Esophagus muscularis mucosa (tissue), 4 donors: ENCODE data around the gene GPR160. TPM values are rescaled to one million over a fixed set of nuclear protein-coding genes. Genes with fewer than 3 reads are reported as not detected.

ENCODE experiments used
- DNase-seq: peaks from one replicate; pipeline ENCODE4 v3.0.0-alpha.2; 2017; ENCODE audit errors: extremely low spot score
- H3K27ac ChIP-seq, 4 donors: fragments of 200-600 bp; sonication (generic); replicated peaks in 1 of 4; 1 replicate in 3 of 4; 2 replicates in 1 of 4; pipeline ENCODE4 v1.5.1; 2016 to 2019; ENCODE audit warnings: mild to moderate bottlenecking in 1 of 4
- H3K27me3 ChIP-seq, 4 donors: fragments of 200-600 bp; sonication (generic); one replicate each; pipeline versions ENCODE4 v1.5.1 to v1.6.0; 2016 to 2019
- H3K36me3 ChIP-seq, 4 donors: fragments of 200-600 bp; sonication (generic); one replicate each; pipeline ENCODE4 v1.5.1; 2016 to 2019
- H3K4me1 ChIP-seq, 4 donors: fragments of 200-600 bp; sonication (generic); one replicate each; pipeline ENCODE4 v1.5.1; 2016 to 2019
- H3K4me3 ChIP-seq, 4 donors: fragments of 200-600 bp; sonication (generic); 1 replicate in 2 of 4; 2 replicates in 2 of 4; pipeline ENCODE4 v1.5.1; 2016 to 2019; ENCODE audit warnings: mild to moderate bottlenecking in 4 of 4, moderate library complexity in 1 of 4
- H3K9me3 ChIP-seq, 4 donors: fragments of 200-600 bp; sonication (generic); 1 replicate in 3 of 4; 2 replicates in 1 of 4; pipeline ENCODE4 v1.5.1; 2016 to 2019
- CTCF ChIP-seq, 3 experiments: fragments of 200-600 bp in 2 of 3; fragments of 450-650 bp in 1 of 3; sonication (generic) in 2 of 3; IDR thresholded peaks; one replicate each; pipeline ENCODE4 v1.5.1; 2017 to 2019; ENCODE audit warnings: antibody characterized with exemption in 3 of 3, mild to moderate bottlenecking in 2 of 3, moderate library complexity in 1 of 3
- EP300 ChIP-seq: sonication (generic); formaldehyde crosslinking; IDR thresholded peaks from one replicate; pipeline ENCODE4 v1.6.1; 2017; ENCODE audit warnings: antibody characterized with exemption
- POLR2A ChIP-seq: fragments of 450-650 bp; IDR thresholded peaks from one replicate; pipeline ENCODE4 v1.6.1; 2017; ENCODE audit warnings: antibody characterized with exemption, moderate library complexity, mild to moderate bottlenecking, low read depth
- POLR2AphosphoS5 ChIP-seq, 2 donors: sonication (generic); formaldehyde crosslinking; IDR thresholded peaks; one replicate each; pipeline ENCODE4 v1.6.1; 2017; ENCODE audit warnings: antibody characterized with exemption in 2 of 2
- WGBS: methylation state at CpG from one replicate; pipeline ENCODE4 v1.1.5; 2018; 5-methylcytosine and 5-hydroxymethylcytosine counted together
- intact Hi-C: fragments of 100-400 bp; cut with DNase I; formaldehyde crosslinking; loops from one replicate; pipeline ENCODE4 v1.15.1; 2023
- total RNA-seq, 4 donors: library from RNA; depleted of rRNA; stranded (reverse); fragments of >200 nt; gene quantifications; one replicate each; pipeline versions ENCODE4 v1.1.0 to v1.2.1, GENCODE V29; 2016

Gene GPR160
- total RNA-seq, 4 donors from 2014 or later = 1.2 to 2.9 (median 2.2) TPM

DNA sequence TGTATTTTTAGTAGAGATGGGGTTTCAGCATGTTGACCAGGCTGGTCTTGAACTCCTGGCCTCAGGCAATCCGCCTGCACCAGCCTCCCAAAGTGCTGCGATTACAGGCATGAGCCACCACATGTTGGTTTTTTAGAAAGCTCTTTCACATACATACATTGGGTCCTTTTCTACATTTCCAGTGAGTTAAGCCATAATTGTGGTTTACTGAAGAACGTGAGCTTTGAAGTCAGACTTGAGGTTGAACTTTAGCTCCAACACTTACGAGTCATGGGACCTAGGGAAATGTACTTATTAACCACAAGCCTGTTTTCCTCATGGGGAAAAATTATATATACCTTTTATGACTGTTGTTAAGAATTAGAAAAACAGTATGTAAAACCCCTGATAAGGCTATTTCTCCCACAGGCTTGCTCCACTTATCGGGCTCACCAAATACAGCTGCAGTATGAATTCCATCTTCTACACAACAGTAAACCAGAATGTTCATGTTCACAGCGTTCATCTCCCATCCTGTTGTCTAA lies 39.0 kb downstream of the GPR160 start:
- Histone ChIP-seq H3K4me1 (no peaks in the 10 kb centered on the region), H3K27ac (no peak overlapping the region), H3K4me3 (no peak overlapping the region), H3K36me3 (no peaks in the 10 kb centered on the region), H3K9me3 (no peaks in the 10 kb centered on the region), H3K27me3 (no peaks in the 10 kb centered on the region)
- 94% methylated on average over 6 of the region's 6 CpGs for WGBS
- intact Hi-C loops = no loop called here
- no peak for TF ChIP-seq EP300
- TF ChIP-seq POLR2A = no peak
- TF ChIP-seq POLR2AphosphoS5 (IDR thresholded peaks at IDR 0.05) = no peak
- no peak for TF ChIP-seq CTCF (IDR thresholded peaks at IDR 0.05)
- no peak for DNase-seq

DNA sequence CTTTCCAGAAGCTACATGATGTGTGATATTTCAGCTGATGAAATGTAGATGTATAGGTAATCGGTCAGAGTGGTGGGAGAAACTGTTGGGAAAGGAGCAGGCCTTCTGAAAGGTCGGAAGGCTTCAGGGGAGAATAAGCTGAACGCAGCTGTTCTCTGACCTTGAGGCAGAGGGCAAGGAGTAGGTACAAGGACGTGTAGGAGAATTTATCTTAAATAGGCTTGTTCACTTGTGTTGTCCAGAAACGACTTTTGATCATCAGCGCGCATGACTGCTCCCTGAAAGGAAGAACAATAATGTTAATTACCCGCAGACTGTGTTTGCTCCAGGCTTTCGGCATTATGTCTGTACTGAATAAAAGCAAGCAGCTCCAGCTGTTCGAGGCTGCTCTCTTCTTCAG lies 39.6 kb downstream of the GPR160 start:
- Histone ChIP-seq H3K27me3 (no peaks in the 10 kb centered on the region), H3K27ac (no peak overlapping the region), H3K4me3 (no peak overlapping the region), H3K9me3 (no peaks in the 10 kb centered on the region), H3K36me3 (peaks cover 0 to 2% (median under 1%) of the 10 kb centered on the region in 4 donors), H3K4me1 (no peaks in the 10 kb centered on the region)
- TF ChIP-seq EP300 (no peak), POLR2AphosphoS5 (IDR thresholded peaks at IDR 0.05) (no peak)
- DNase-seq = no peak
- 85% methylated on average over 10 of the region's 10 CpGs for WGBS
- intact Hi-C loops = no loop called here

- no peaks in the 10 kb centered on the region for H3K4me1 ChIP-seq
- 91% methylated on average over 13 of the region's 13 CpGs for WGBS
- TF ChIP-seq CTCF (IDR thresholded peaks at IDR 0.05) (no peak), EP300 (no peak), POLR2A (no peak), POLR2AphosphoS5 (IDR thresholded peaks at IDR 0.05) (no peak)
- H3K4me3 ChIP-seq = no peak overlapping the region
- H3K27me3 ChIP-seq = no peaks in the 10 kb centered on the region
- no peak overlapping the region for H3K27ac ChIP-seq
- DNase-seq = no peak
- intact Hi-C loops = no loop called here
- peaks cover 0 to 12% (median 2%) of the 10 kb centered on the region in 4 donors for H3K36me3 ChIP-seq
- no peaks in the 10 kb centered on the region for H3K9me3 ChIP-seq
Observed at GRCh38 chr3:170078620-170079281, 41.0 kb downstream of the GPR160 start.

DNA sequence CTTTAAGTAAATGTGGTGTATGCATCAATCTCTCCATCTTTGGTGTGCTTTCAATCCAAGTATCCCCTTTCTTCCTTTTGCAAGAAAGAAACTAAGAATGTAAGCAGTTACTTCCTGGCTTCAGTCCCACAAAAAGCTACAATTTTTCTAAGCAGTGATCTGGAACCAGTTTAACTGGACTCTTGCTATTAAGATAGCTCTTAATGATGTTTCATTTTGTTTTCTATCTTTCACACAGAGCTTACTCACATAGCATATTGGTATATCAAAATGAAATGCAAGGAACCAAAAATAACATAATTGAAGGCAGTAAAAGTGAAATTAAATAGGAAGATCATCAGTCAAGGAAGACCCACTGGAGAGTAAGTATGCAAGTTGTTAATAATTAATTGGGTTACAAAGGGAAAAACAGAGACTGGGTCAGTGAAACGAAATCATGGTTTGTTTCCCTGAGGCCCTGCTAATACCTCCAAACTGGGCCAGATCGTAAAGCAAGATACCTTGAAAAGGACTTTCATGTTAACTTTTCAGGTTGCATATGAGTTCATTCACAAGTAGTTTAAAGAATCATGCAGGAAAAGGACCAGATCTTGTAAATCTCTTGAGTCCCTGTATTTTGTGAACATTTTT lies 41.9 kb downstream of the GPR160 start:
- intact Hi-C loops = no loop called here
- H3K27me3 ChIP-seq = no peaks in the 10 kb centered on the region
- TF ChIP-seq POLR2A = no peak
- no peak for TF ChIP-seq POLR2AphosphoS5 (IDR thresholded peaks at IDR 0.05)
- TF ChIP-seq EP300 = no peak
- no peak for TF ChIP-seq CTCF (IDR thresholded peaks at IDR 0.05)
- no peak for DNase-seq
- H3K36me3 ChIP-seq = peaks cover 0 to 20% (median 3%) of the 10 kb centered on the region in 4 donors
- no peaks in the 10 kb centered on the region for H3K9me3 ChIP-seq
- H3K4me3 ChIP-seq = no peak overlapping the region
- 83% methylated on average over 2 of the region's 2 CpGs for WGBS
- H3K4me1 ChIP-seq = no peaks in the 10 kb centered on the region
- no peak overlapping the region for H3K27ac ChIP-seq

- H3K27me3 ChIP-seq = no peaks in the 10 kb centered on the region
- H3K27ac ChIP-seq = no peak overlapping the region
- intact Hi-C loops = no loop called here
- H3K4me1 ChIP-seq = no peaks in the 10 kb centered on the region
- H3K36me3 ChIP-seq = peaks cover 0 to 29% (median 8%) of the 10 kb centered on the region in 4 donors
- no peak for TF ChIP-seq EP300
- TF ChIP-seq POLR2A = no peak
- TF ChIP-seq CTCF (IDR thresholded peaks at IDR 0.05) = no peak
- TF ChIP-seq POLR2AphosphoS5 (IDR thresholded peaks at IDR 0.05) = no peak
- no peak for DNase-seq
- no peak overlapping the region for H3K4me3 ChIP-seq
- no peaks in the 10 kb centered on the region for H3K9me3 ChIP-seq
- WGBS = 86% methylated on average over 4 of the region's 4 CpGs
Observed at GRCh38 chr3:170080605-170081004, 42.8 kb downstream of the GPR160 start.
